Prostate gland (tissue), 2 donors: ENCODE results near the gene LRRC32. TPM values are rescaled to one million over a fixed set of nuclear protein-coding genes. Genes with fewer than 3 reads are reported as not detected.

ENCODE experiments used
- DNase-seq: peaks from one replicate; pipeline ENCODE4 v3.0.0-alpha.2; 2019; ENCODE audit warnings: low spot score
- H3K27ac ChIP-seq, 2 donors: fragments of 200-600 bp; sonication (generic); 2 replicates each; pipeline ENCODE4 v1.5.1; 2017 to 2019
- H3K27me3 ChIP-seq: fragments of 200-600 bp; sonication (generic); replicated peaks from 2 replicates; pipeline ENCODE4 v1.5.1; 2019; ENCODE audit not compliant: insufficient read depth
- H3K36me3 ChIP-seq, 2 donors: fragments of 200-600 bp; sonication (generic); 1 replicate in 1 of 2; 2 replicates in 1 of 2; pipeline versions ENCODE4 v1.5.1 to v1.8.1; 2017 to 2019
- H3K4me1 ChIP-seq: fragments of 200-600 bp; sonication (generic); replicated peaks from 2 replicates; pipeline ENCODE4 v1.5.1; 2019
- H3K4me3 ChIP-seq, 2 donors: fragments of 200-600 bp; sonication (generic); 2 replicates each; pipeline ENCODE4 v1.5.1; 2017 to 2019
- H3K9me3 ChIP-seq: fragments of 200-600 bp; sonication (generic); 2 replicates; pipeline ENCODE4 v1.5.1; 2017
- CTCF ChIP-seq, 4 experiments: fragments of 200-600 bp in 2 of 4; fragments of 450-650 bp in 2 of 4; sonication (generic) in 2 of 4; IDR thresholded peaks; 1 replicate in 3 of 4; 2 replicates in 1 of 4; pipeline ENCODE4 v1.5.1; 2016 to 2019; ENCODE audit warnings: antibody characterized with exemption in 4 of 4, mild to moderate bottlenecking in 2 of 4, moderate library complexity in 2 of 4
- POLR2A ChIP-seq: fragments of 450-650 bp; IDR thresholded peaks from one replicate; pipeline ENCODE4 v1.6.1; 2016; ENCODE audit warnings: antibody characterized with exemption, mild to moderate bottlenecking
- POLR2AphosphoS5 ChIP-seq: sonication (generic); formaldehyde crosslinking; IDR thresholded peaks from one replicate; pipeline ENCODE4 v1.6.1; 2017; ENCODE audit warnings: antibody characterized with exemption
- WGBS: methylation state at CpG from one replicate; pipeline ENCODE4 v1.1.5; 2018; 5-methylcytosine and 5-hydroxymethylcytosine counted together
- intact Hi-C: fragments of 100-400 bp; cut with DNase I; formaldehyde crosslinking; loops from one replicate; pipeline ENCODE4 v1.14.2; 2022
- total RNA-seq, 2 donors: library from RNA; depleted of rRNA; stranded (reverse); fragments of >200 nt; gene quantifications; one replicate each; pipeline ENCODE4 v1.1.0, GENCODE V29; 2016

LRRC32 gene
- total RNA-seq, 2 donors from 2014 or later: 16.2 to 37.3 TPM

GRCh38 chr11:76624500-76625379, 45.8 kb downstream of the LRRC32 start:
- Histone ChIP-seq H3K27ac (no peak overlapping the region), H3K27me3 (no peaks in the 10 kb centered on the region), H3K9me3 (no peaks in the 10 kb centered on the region), H3K4me3 (no peak overlapping the region), H3K36me3 (no peaks in the 10 kb centered on the region), H3K4me1 (no peaks in the 10 kb centered on the region)
- no peak for DNase-seq
- 95% methylated on average over 15 of the region's 15 CpGs for WGBS
- intact Hi-C loops: no loop called here
- TF ChIP-seq POLR2AphosphoS5: no peak
- no peak for TF ChIP-seq POLR2A
- TF ChIP-seq CTCF (IDR thresholded peaks at IDR 0.05): no peak

- H3K36me3 ChIP-seq: no peaks in the 10 kb centered on the region
- intact Hi-C loops: no loop called here
- WGBS: 91% methylated on average over 6 of the region's 6 CpGs
- no peak overlapping the region for H3K27ac ChIP-seq
- no peaks in the 10 kb centered on the region for H3K4me1 ChIP-seq
- H3K27me3 ChIP-seq: no peaks in the 10 kb centered on the region
- H3K9me3 ChIP-seq: no peaks in the 10 kb centered on the region
- no peak for DNase-seq
- TF ChIP-seq CTCF (IDR thresholded peaks at IDR 0.05) (no peak), POLR2AphosphoS5 (no peak), POLR2A (no peak)
- H3K4me3 ChIP-seq: no peak overlapping the region
Measured at GRCh38 chr11:76623884-76624419, 46.6 kb downstream of the LRRC32 start.

- H3K36me3 ChIP-seq: no peaks in the 10 kb centered on the region
- intact Hi-C loops: no loop called here
- WGBS: 91% methylated on average over 12 of the region's 12 CpGs
- no peak for DNase-seq
- no peak overlapping the region for H3K27ac ChIP-seq
- H3K4me3 ChIP-seq: no peak overlapping the region
- H3K9me3 ChIP-seq: no peaks in the 10 kb centered on the region
- no peaks in the 10 kb centered on the region for H3K4me1 ChIP-seq
- H3K27me3 ChIP-seq: no peaks in the 10 kb centered on the region
- TF ChIP-seq POLR2AphosphoS5 (no peak), CTCF (IDR thresholded peaks at IDR 0.05) (no peak), POLR2A (no peak)
Measured at GRCh38 chr11:76623171-76623883, 47.2 kb downstream of the LRRC32 start.

- WGBS: 82% methylated on average over 5 of the region's 5 CpGs
- H3K9me3 ChIP-seq: no peaks in the 10 kb centered on the region
- no peak for TF ChIP-seq POLR2A
- TF ChIP-seq POLR2AphosphoS5: no peak
- TF ChIP-seq CTCF (IDR thresholded peaks at IDR 0.05): no peak
- no peaks in the 10 kb centered on the region for H3K36me3 ChIP-seq
- no peak overlapping the region for H3K4me3 ChIP-seq
- no peaks in the 10 kb centered on the region for H3K27me3 ChIP-seq
- no peaks in the 10 kb centered on the region for H3K4me1 ChIP-seq
- intact Hi-C loops: no loop called here
- no peak for DNase-seq
- no peak overlapping the region for H3K27ac ChIP-seq
Measured at GRCh38 chr11:76622493-76623094, 48.0 kb downstream of the LRRC32 start.
